ENCODE measurements around the gene GJB6. TPM values are rescaled to one million over a fixed set of nuclear protein-coding genes. Genes with fewer than 3 reads are reported as not detected.

The GJB6 gene
- total and polyA plus RNA-seq, 2 of the 4 experiments (the other 2 are of a cell fraction) = not detected

- dilution Hi-C loops (cut with HindIII; ENCODE audit: low sequenced_read_pairs, unreplicated experiment) (loop anchor here (25.0 kb wide), 1 partner anchor 305 kb away; no protein-coding TSS in a partner anchor), in situ Hi-C loops (cut with MboI; ENCODE audit: low sequenced_read_pairs) (loop anchor here (10.0 to 25.0 kb wide), 4 partner anchors 530 to 1305 kb away; partner anchors contain the start of gene IL17D), intact Hi-C loops (cut with micrococcal nuclease) (loop anchor here (1.0 to 5.0 kb wide), 3 partner anchors 307 to 745 kb away; partner anchors contain the start of gene IL17D)
- Histone ChIP-seq H2BK15ac (ENCODE audit: low read depth, low read length) (no peak overlapping the region), H4K8ac (ENCODE audit: low read depth in 2 of 2, low read length in 2 of 2) (no peak overlapping the region), H3K4me1 (ENCODE audit: control insufficient read depth, insufficient read depth, low read length) (no peaks in the 10 kb centered on the region), H3K4me3 (ENCODE audit: insufficient read depth, low read depth, low read length) (no peak overlapping the region), H3K27ac (ENCODE audit: insufficient read depth, low read length) (no peak overlapping the region), H3K27me3 (ENCODE audit: control insufficient read depth, insufficient read depth, low read length) (peaks cover 19% of the 10 kb centered on the region), H3K79me1 (ENCODE audit: low read depth in 1 of 2, low read length in 2 of 2) (no peaks in the 10 kb centered on the region), H4K91ac (ENCODE audit: insufficient read depth, low read depth, low read length) (no peak overlapping the region), H2AFZ (replicated peaks; ENCODE audit: low read length, poor library complexity) (no peak overlapping the region), H3K4ac (ENCODE audit: low read depth, low read length) (no peak overlapping the region), H3K56ac (ENCODE audit: extremely low read depth, insufficient read depth, low read length) (no peak overlapping the region), H2BK20ac (ENCODE audit: low read depth, low read length) (no peak overlapping the region), H3K18ac (ENCODE audit: low read depth, low read length) (no peak overlapping the region), H3K9me1 (ENCODE audit: insufficient read depth, low read length) (no peaks in the 10 kb centered on the region), H3K36me3 (ENCODE audit: control insufficient read depth, insufficient read depth, low read length) (no peaks in the 10 kb centered on the region), H4K20me1 (ENCODE audit: insufficient read depth, low read length) (no peaks in the 10 kb centered on the region), H3K9me3 (ENCODE audit: control insufficient read depth, insufficient read depth, low read length) (no peaks in the 10 kb centered on the region), H2AK5ac (ENCODE audit: low read depth, low read length) (no peak overlapping the region), H2BK120ac (ENCODE audit: low read depth, low read length) (no peak overlapping the region), H3K23ac (ENCODE audit: low read depth, low read length) (no peak overlapping the region), H4K5ac (ENCODE audit: low read depth, low read length) (no peak overlapping the region), H2AK9ac (replicated peaks; ENCODE audit: low read depth, low read length, poor library complexity) (no peak overlapping the region), H3K9ac (ENCODE audit: low read depth, low read length) (no peak overlapping the region), H2BK5ac (ENCODE audit: low read depth, low read length, poor library complexity, severe bottlenecking) (no peak overlapping the region), H3K4me2 (ENCODE audit: low read depth, low read length) (no peak overlapping the region), H3K14ac (replicated peaks; ENCODE audit: low read depth, low read length) (no peak overlapping the region)
- WGBS, 2 experiments (ENCODE audit: extremely low coverage in 2 of 2, insufficient read length in 1 of 2) = 39% methylated on average over 3 of the region's 5 CpGs; no CpG with 5 or more reads in 1 of the 2 experiments
- ATAC-seq (ENCODE audit: low read depth) (peak; percentile 99), DNase-seq (peak; percentile 80)
- BruUV-seq (replicated peaks) = no TSS peak
- ChIA-PET CTCF (interaction anchor here (0.8 to 1.8 kb wide), 4 partner anchors 9 to 306 kb away, joined by 3 to 7 read pairs (median 3); no protein-coding TSS in a partner anchor), POLR2A (ENCODE audit: unreplicated experiment) (no interaction called here)
- no peak for TF ChIP-seq MXI1 (IDR thresholded peaks at IDR 0.05; ENCODE audit: borderline replicate concordance, low read depth, low read length)
- TF ChIP-seq USF2 (IDR thresholded peaks at IDR 0.05; ENCODE audit: low read depth, low read length) = no peak
- no peak for TF ChIP-seq BHLHE40 (IDR thresholded peaks at IDR 0.05; ENCODE audit: low read depth, low read length)
- TF ChIP-seq ELK1 (IDR thresholded peaks at IDR 0.05; ENCODE audit: borderline replicate concordance, low read depth, low read length) = no peak
- no peak for TF ChIP-seq MAZ (IDR thresholded peaks at IDR 0.05; ENCODE audit: borderline replicate concordance, low read depth, low read length)
- peak; percentile 92 for TF ChIP-seq SMC3 (IDR thresholded peaks at IDR 0.05; ENCODE audit: low read depth, low read length)
- TF ChIP-seq CHD1 (IDR thresholded peaks at IDR 0.05; ENCODE audit: low read depth, low read length) = no peak
- no peak for TF ChIP-seq POLR2A (IDR thresholded peaks at IDR 0.05; ENCODE audit: low read depth, low read length)
- no peak for TF ChIP-seq NFE2L2 (IDR thresholded peaks at IDR 0.05; ENCODE audit: low read depth, low read length)
- peak; percentile 79 for TF ChIP-seq CTCF (conservative IDR thresholded peaks at IDR 0.05; ENCODE audit: low read depth, low read length)
- no peak for TF ChIP-seq RCOR1 (IDR thresholded peaks at IDR 0.05; ENCODE audit: insufficient replicate concordance, low read length)
- peak; percentile 87 for TF ChIP-seq RAD21 (IDR thresholded peaks at IDR 0.05; ENCODE audit: low read length)
- no peak for TF ChIP-seq CEBPB (IDR thresholded peaks at IDR 0.05; ENCODE audit: low read depth, low read length)
- TF ChIP-seq MAFK (IDR thresholded peaks at IDR 0.05; ENCODE audit: low read depth, low read length) = no peak
- TF ChIP-seq FOS (IDR thresholded peaks at IDR 0.05; ENCODE audit: low read depth, low read length) = no peak
Measured at GRCh38 chr13:20182231-20182846, 49.8 kb downstream of the GJB6 start.

All from IMR-90 (cell line).